Peyer's patch (tissue), 4 donors: ENCODE measurements around the gene TAGLN2.

Experiments used
- CTCF ChIP-seq, 6 experiments: fragments of 450-650 bp in 4 of 6; fragments of 200-600 bp in 2 of 6; sonication (generic) in 1 of 6; IDR thresholded peaks; one replicate each; pipeline ENCODE4 v1.5.1; 2017 to 2019; ENCODE audit warnings: antibody characterized with exemption in 6 of 6, mild to moderate bottlenecking in 3 of 6, moderate library complexity in 1 of 6
- POLR2A ChIP-seq, 2 donors: fragments of 450-650 bp; IDR thresholded peaks; one replicate each; pipeline ENCODE4 v1.5.1; 2017; ENCODE audit warnings: antibody characterized with exemption in 2 of 2, mild to moderate bottlenecking in 2 of 2, moderate library complexity in 2 of 2

- TF ChIP-seq POLR2A (IDR thresholded peaks at IDR 0.05) (no peak), CTCF (IDR thresholded peaks at IDR 0.05) (no peak)
These were observed 18.8 kb upstream of the TAGLN2 start for GRCh38 chr1:159943908-159944622.
